ENCODE results near the gene C9. TPM values are rescaled to one million over a fixed set of nuclear protein-coding genes. Genes with fewer than 3 reads are reported as not detected.
"Not testable (repeated sequence)": the region's sequence is repeated elsewhere in the genome, so short reads cannot be mapped to it uniquely, and the experiment has no call there.

C9 gene
- total RNA-seq, 3 donors from 2014 or later: 1.8 TPM; not detected in 2

GRCh38 chr5:39409033-39409432 lies 44.7 kb upstream of the C9 start:
- peaks cover 0 to 10% of the 10 kb centered on the region in 2 donors for H3K4me1 ChIP-seq
- intact Hi-C loops (cut with DNase I; ENCODE audit: low total_unique reads): no loop called here
- DNase-seq (ENCODE audit: low spot score in 2 of 2): no peak
- no peaks in the 10 kb centered on the region for H3K9me3 ChIP-seq
- H3K36me3 ChIP-seq: no peaks in the 10 kb centered on the region
- TF ChIP-seq POLR2AphosphoS5 (IDR thresholded peaks at IDR 0.05) (no peak), POLR2A (IDR thresholded peaks at IDR 0.05) (no peak), CTCF (IDR thresholded peaks at IDR 0.05) (no peak)
- no peaks in the 10 kb centered on the region for H3K27me3 ChIP-seq
- no peak overlapping the region for H3K4me3 ChIP-seq
- H3K27ac ChIP-seq: peak overlapping the region; percentile 20 to 57

- Histone ChIP-seq H3K9me3 (no peaks in the 10 kb centered on the region), H3K27me3 (no peaks in the 10 kb centered on the region), H3K27ac (peak overlapping the region; percentile 29 to 76), H3K36me3 (no peaks in the 10 kb centered on the region), H3K4me3 (no peak overlapping the region), H3K4me1 (no peaks in the 10 kb centered on the region)
- no peak for TF ChIP-seq POLR2A (IDR thresholded peaks at IDR 0.05)
- no peak for TF ChIP-seq POLR2AphosphoS5 (IDR thresholded peaks at IDR 0.05)
- TF ChIP-seq CTCF (IDR thresholded peaks at IDR 0.05): no peak
- DNase-seq (ENCODE audit: low spot score in 2 of 2): no peak
- intact Hi-C loops (cut with DNase I; ENCODE audit: low total_unique reads): no loop called here
Measured at GRCh38 chr5:39405083-39405843, 41.0 kb upstream of the C9 start.

GRCh38 chr5:39403761-39404160 lies 39.5 kb upstream of the C9 start:
- DNase-seq (ENCODE audit: low spot score in 2 of 2); H3K27me3 ChIP-seq; H3K4me1 ChIP-seq; H3K4me3 ChIP-seq; H3K9me3 ChIP-seq; H3K27ac ChIP-seq; H3K36me3 ChIP-seq; intact Hi-C loops (cut with DNase I; ENCODE audit: low total_unique reads): not testable (repeated sequence)

- H3K4me1 ChIP-seq; H3K4me3 ChIP-seq; H3K9me3 ChIP-seq; H3K27me3 ChIP-seq; intact Hi-C loops (cut with DNase I; ENCODE audit: low total_unique reads); DNase-seq (ENCODE audit: low spot score in 2 of 2); H3K36me3 ChIP-seq: not testable (repeated sequence)
- H3K27ac ChIP-seq: peak overlapping the region; percentile 89 to 96
Measured at GRCh38 chr5:39402140-39402539, 37.8 kb upstream of the C9 start.

- no peak overlapping the region for H3K4me3 ChIP-seq
- peaks cover 0 to 3% of the 10 kb centered on the region in 2 donors for H3K4me1 ChIP-seq
- H3K27me3 ChIP-seq: no peaks in the 10 kb centered on the region
- H3K9me3 ChIP-seq: no peaks in the 10 kb centered on the region
- peak overlapping the region; percentile 89 to 96 for H3K27ac ChIP-seq
- H3K36me3 ChIP-seq: no peaks in the 10 kb centered on the region
- TF ChIP-seq POLR2AphosphoS5 (IDR thresholded peaks at IDR 0.05): no peak
- no peak for TF ChIP-seq CTCF (IDR thresholded peaks at IDR 0.05)
- no peak for TF ChIP-seq POLR2A (IDR thresholded peaks at IDR 0.05)
- DNase-seq (ENCODE audit: low spot score in 2 of 2): no peak
- intact Hi-C loops (cut with DNase I; ENCODE audit: low total_unique reads): no loop called here
Measured at GRCh38 chr5:39400713-39401578, 36.7 kb upstream of the C9 start.
